HG02981 (cell line): ENCODE data around the gene ADAMTS7.
"Not testable (repeated sequence)": the region's sequence is repeated elsewhere in the genome, so short reads cannot be mapped to it uniquely, and the experiment has no call there.

ENCODE experiments used
- ATAC-seq: cut with Tn5 transposase; IDR thresholded peaks from one replicate; pipeline ENCODE4 v1.9.1; 2021; ENCODE audit warnings: mild to moderate bottlenecking, moderate library complexity; ENCODE audit not compliant: unreplicated experiment

Gene ADAMTS7

GRCh38 chr15:78811124-78811824, at the start of gene ADAMTS7:
Gene ADAMTS7, minus strand, starts transcription at chr15:78811464. Its CDS starts 244 bp downstream, at chr15:78811220.
- ATAC-seq = peak; percentile 55

GRCh38 chr15:78859971-78860719, 48.9 kb upstream of the ADAMTS7 start:
- ATAC-seq = peak; percentile 91

DNA sequence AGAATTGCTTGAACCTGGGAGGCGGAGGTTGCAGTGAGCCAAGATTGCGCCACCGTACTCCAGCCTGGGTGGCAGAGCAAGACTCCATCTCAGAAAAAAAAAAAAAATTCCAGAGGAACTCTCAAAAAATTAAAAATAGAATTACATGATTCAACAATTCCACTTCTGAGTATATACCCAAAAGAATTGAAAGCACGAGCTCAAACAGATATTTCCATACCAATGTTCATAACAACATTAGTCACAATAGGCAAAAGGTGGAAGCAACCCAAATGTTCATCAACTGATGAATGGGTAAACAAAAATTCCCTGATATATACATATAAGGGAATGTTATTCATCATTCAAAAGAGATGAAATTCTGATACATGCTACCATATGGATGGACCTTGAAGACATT, 44.5 kb upstream of the ADAMTS7 start:
- no peak for ATAC-seq

GRCh38 chr15:78854833-78855372, 43.6 kb upstream of the ADAMTS7 start:
- no peak for ATAC-seq

GRCh38 chr15:78853500-78853899, 42.2 kb upstream of the ADAMTS7 start:
- ATAC-seq = no peak

DNA sequence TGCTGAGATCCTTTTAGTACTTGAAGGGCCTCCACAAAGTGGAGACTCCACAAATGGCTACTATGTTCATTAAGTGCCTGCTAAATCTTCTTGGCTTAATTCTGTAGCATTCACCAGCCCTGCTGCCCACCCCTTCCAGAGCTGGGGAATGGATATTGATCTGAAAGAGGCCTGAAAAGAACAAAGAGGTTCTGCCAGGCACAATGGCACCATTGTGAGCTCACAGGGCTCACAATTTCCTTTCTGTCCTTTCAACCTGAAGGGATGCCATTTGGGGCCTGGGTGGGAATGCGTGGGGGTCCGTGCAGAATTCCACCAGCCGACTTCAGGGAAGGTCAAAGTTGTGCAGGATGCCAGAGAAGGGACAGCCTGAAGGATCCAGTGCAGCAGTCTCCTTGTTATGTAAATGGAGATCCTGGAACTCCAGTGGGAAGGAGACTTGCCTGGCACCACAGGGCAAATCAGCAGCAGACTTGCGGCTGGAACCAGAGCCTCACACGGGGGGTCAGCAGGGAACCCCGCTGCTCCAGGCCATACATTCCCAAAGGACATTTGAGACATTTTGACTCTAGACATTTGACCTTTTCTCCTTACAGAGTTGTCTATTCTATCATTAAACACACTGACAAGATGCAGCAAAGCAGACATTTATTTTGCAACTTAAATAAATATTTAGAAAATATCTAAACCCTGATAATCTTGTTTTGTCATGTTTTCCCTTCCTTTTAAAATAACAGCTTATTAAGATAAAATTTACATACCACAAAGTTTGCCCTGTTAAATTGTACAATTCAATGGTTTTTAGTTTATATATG, 39.9 kb upstream of the ADAMTS7 start:
- no peak for ATAC-seq

- no peak for ATAC-seq
Observed at GRCh38 chr15:78850352-78850751, 39.1 kb upstream of the ADAMTS7 start.

DNA sequence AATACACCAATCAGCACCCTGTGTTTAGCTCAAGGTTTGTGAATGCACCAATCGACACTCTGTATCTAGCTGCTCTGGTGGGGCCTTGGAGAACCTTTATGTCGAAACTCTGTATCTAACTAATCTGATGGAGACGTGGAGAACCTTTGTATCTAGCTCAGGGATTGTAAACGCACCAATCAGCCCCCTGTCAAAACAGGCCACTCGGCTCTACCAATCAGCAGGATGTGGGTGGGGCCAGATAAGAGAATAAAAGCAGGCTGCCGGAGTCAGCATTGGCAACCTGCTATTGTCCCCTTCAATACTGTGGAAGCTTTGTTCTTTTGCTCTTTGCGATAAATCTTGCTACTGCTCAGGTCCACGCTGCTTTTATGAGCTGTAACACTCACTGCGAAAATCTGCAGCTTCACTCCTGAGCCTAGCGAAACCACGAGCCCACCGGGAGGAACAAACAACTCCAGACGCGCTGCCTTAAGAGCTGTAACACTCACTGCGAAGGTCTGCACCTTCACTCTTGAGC, 36.2 kb upstream of the ADAMTS7 start:
- ATAC-seq = not testable (repeated sequence)

DNA sequence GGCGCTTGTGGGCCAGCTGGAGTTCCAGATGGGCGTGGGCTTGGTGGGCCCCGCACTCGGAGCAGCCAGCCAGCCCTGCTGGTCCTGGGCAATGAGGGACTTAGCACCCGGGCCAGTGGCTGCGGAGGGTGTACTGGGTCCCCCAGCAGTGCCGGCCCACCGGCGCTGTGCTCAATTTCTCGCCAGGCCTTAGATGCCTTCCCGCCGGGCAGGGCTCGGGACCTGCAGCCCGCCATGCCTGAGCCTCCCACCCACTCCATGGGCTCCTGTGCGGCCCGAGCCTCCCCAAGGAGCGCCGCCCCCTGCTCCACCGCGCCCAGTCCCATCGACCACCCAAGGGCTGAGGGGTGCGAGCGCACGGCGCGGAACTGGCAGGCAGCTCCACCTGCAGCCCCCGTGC, 35.6 kb upstream of the ADAMTS7 start:
- ATAC-seq = not testable (repeated sequence)

GRCh38 chr15:78842519-78842918, 31.3 kb upstream of the ADAMTS7 start:
- no peak for ATAC-seq

DNA sequence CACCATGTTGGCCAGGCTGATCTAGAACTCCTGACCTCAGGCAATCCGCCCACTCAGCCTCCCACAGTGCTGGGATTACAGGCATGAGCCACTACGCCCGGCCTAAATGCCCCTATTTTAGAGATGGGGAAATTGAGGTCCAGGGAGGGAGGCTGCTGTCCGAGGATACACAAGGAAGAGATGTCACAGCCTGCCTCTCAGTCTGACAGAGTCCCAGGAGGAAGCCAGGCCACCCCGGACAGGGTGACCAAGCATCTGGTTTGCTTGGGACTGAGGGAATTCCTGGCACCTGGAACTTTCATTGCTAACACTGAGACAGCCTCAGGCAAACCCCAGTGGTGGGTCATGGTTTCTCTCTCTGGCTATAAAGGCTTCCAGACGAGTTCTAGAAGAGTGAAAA, 30.6 kb upstream of the ADAMTS7 start:
- no peak for ATAC-seq

GRCh38 chr15:78841376-78841706, 30.1 kb upstream of the ADAMTS7 start:
- ATAC-seq = no peak

- no peak for ATAC-seq
Observed at GRCh38 chr15:78840661-78841375, 29.6 kb upstream of the ADAMTS7 start.

- ATAC-seq = not testable (repeated sequence)
Observed at GRCh38 chr15:78839151-78839550, 27.9 kb upstream of the ADAMTS7 start.

- ATAC-seq = no peak
Observed at GRCh38 chr15:78838489-78838888, 27.2 kb upstream of the ADAMTS7 start.

DNA sequence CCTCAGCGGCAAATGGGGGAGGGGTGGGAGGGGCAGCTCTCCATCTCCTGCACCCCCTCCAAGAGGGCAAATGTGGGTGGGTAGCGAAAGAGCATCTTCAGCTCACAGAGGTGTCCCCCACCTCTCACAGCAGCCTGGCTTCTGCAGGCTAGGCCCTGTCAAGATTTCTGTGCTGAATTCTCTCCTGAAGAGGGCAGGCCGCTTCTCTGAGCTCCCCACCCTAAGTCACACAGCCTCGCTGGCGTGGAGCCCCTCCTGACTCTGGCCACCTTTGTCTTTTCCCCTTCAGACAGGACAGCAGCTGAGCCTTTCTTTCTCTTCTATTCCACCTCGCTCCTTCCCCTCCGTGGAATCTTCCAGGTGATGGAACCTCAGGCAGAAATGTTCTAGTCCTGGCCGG, 26.3 kb upstream of the ADAMTS7 start:
- no peak for ATAC-seq

GRCh38 chr15:78837131-78837530, 25.9 kb upstream of the ADAMTS7 start:
- no peak for ATAC-seq

DNA sequence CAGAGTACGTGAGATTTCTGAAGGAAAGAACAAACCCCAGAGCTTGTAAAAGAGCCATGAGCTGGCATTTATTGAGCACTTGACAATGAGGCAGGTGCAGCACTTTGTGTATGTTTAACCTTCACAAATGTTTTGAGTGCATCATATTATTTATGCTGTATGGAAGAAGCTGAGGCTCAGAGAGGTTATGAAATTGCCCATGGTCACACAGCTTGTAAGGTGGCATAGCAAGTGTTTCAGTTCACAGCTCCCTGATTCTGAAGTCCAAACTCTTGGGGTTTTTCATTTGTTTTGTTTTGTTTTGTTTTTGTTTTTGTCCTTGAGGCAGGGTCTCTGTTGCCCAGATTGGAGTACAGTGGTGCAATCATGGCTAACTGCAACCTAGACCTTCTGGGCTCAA, 25.1 kb upstream of the ADAMTS7 start:
- no peak for ATAC-seq

DNA sequence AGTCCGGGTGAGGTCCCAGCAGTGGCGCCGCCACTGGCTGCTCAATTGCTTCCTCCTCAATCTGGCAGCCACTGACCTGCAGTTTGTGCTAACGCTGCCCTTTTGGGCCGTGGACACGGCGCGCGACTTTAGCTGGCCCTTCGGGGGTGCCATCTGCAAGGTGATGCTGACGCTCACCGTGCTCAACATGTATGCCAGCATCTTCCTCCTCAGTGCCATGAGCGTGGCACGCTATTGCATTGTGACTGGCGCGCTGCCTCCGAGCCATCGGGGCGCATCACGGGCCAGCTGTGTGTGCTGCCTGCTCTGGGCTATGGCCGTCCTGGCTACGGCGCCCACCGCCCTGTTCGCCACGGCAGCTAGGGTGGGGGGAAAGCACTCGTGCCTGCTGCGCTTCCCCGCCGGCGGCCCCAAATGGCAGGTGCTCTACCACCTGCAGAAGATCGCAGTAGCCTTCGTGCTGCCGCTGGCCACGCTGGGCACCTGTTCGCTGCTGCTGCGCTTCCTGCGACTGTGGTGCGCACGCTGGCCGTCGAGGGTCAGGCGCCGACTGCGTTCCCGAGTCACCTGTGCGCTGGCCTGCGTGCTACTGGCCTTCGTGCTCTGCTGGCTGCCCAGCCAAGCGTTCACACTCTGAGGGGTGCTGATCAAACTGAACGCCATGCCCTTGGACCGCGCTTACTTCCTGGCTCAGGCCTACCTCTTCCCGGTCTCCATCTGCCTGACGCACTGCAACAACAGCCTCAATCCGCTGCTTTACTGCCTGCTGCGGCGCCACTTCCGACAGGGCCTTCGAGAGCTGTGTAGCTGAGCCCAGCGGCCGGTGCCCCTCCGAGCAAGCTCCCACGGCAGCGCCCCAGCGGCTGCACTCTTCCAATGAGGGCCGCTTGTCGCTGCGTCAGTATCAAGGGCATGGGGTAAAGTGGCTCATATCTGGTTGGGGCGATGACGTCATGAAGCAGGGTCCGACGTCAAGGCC, 20.3 kb upstream of the ADAMTS7 start:
- ATAC-seq = no peak
